A673 (cell line): ENCODE measurements around the gene OGFOD1. TPM values are rescaled to one million over a fixed set of nuclear protein-coding genes. Genes with fewer than 3 reads are reported as not detected.

Experiments used
- BruUV-seq: library from RNA; stranded (reverse); fragments of 400-500 nt; replicated peaks from 2 replicates; lab custom pipeline; 2021; lab: Mats Ljungman, UMichigan
- CTCF ChIA-PET: fragments of 300-600 bp; sonication (Branson Sonifier 250); formaldehyde crosslinking; loops from one replicate; lab custom pipeline; 2022; ENCODE audit warnings: antibody characterized with exemption; lab: Charles Lee
- POLR2A ChIA-PET: fragments of 300-600 bp; sonication (Branson Sonifier 250); formaldehyde crosslinking; loops from one replicate; lab custom pipeline; 2022; ENCODE audit warnings: antibody characterized with exemption; ENCODE audit not compliant: low non-redundant PET; lab: Charles Lee
- DNase-seq: peaks from one replicate; pipeline ENCODE4 v3.0.0-alpha.2; 2015; ENCODE audit warnings: low spot score
- H3K27ac ChIP-seq: fragments of 200-600 bp; sonication (generic); 2 replicates; pipeline ENCODE4 v1.5.1; 2016; ENCODE audit warnings: mixed run types, low read depth, mild to moderate bottlenecking, mixed read lengths, antibody characterized with exemption, low read length; ENCODE audit not compliant: poor library complexity, severe bottlenecking
- H3K27me3 ChIP-seq: fragments of 200-600 bp; sonication (generic); replicated peaks from 2 replicates; pipeline ENCODE4 v1.6.1; 2017; ENCODE audit warnings: mixed run types, low read depth, mild to moderate bottlenecking, mixed read lengths, antibody characterized with exemption, low read length; ENCODE audit not compliant: insufficient read depth, poor library complexity
- H3K36me3 ChIP-seq: fragments of 200-600 bp; sonication (generic); 2 replicates; pipeline ENCODE4 v1.6.1; 2016; ENCODE audit warnings: mixed run types, mild to moderate bottlenecking, mixed read lengths, antibody characterized with exemption, low read length; ENCODE audit not compliant: insufficient read depth, poor library complexity, severe bottlenecking
- H3K4me1 ChIP-seq: fragments of 200-600 bp; sonication (generic); 2 replicates; pipeline ENCODE4 v1.6.1; 2017; ENCODE audit warnings: mixed run types, mild to moderate bottlenecking, mixed read lengths, antibody characterized with exemption, low read length; ENCODE audit not compliant: insufficient read depth, poor library complexity, severe bottlenecking
- H3K4me3 ChIP-seq: fragments of 200-600 bp; sonication (generic); 2 replicates; pipeline ENCODE4 v1.5.1; 2016; ENCODE audit warnings: low read depth, mixed run types, mild to moderate bottlenecking, mixed read lengths, low read length; ENCODE audit not compliant: poor library complexity, severe bottlenecking
- H3K9me3 ChIP-seq: fragments of 200-600 bp; sonication (generic); 2 replicates; pipeline ENCODE4 v1.6.1; 2016; ENCODE audit warnings: mixed run types, low read depth, mild to moderate bottlenecking, mixed read lengths, antibody characterized with exemption, low read length; ENCODE audit not compliant: poor library complexity, severe bottlenecking
- EZH2 ChIP-seq: fragments of 200-600 bp; sonication (generic); IDR thresholded peaks from 2 replicates; pipeline ENCODE4 v1.6.1; 2017; ENCODE audit warnings: borderline replicate concordance, low read depth, mild to moderate bottlenecking, mixed read lengths, antibody characterized with exemption, low read length; ENCODE audit not compliant: poor library complexity, severe bottlenecking
- intact Hi-C: fragments of 100-400 bp; cut with micrococcal nuclease; formaldehyde crosslinking; loops from one replicate; pipeline ENCODE4 v1.10.0; 2022; ENCODE audit not compliant: unreplicated experiment
- total RNA-seq: library from RNA; stranded (reverse); gene quantifications from 2 replicates; pipeline ENCODE4 v1.2.3, GENCODE V29; 2021
- TF ChIP-seq, protein P1 (sequence below): fragments of 300-800, 200-600 bp; sonication (generic); conservative IDR thresholded peaks from 2 replicates; pipeline ENCODE4 v1.5.1; 2017; ENCODE audit warnings: low read depth, mild to moderate bottlenecking, antibody characterized with exemption, low read length, moderate library complexity, mixed read lengths

Gene OGFOD1
- total RNA-seq, 1 experiment from 2014 or later: 78.1 TPM

DNA sequence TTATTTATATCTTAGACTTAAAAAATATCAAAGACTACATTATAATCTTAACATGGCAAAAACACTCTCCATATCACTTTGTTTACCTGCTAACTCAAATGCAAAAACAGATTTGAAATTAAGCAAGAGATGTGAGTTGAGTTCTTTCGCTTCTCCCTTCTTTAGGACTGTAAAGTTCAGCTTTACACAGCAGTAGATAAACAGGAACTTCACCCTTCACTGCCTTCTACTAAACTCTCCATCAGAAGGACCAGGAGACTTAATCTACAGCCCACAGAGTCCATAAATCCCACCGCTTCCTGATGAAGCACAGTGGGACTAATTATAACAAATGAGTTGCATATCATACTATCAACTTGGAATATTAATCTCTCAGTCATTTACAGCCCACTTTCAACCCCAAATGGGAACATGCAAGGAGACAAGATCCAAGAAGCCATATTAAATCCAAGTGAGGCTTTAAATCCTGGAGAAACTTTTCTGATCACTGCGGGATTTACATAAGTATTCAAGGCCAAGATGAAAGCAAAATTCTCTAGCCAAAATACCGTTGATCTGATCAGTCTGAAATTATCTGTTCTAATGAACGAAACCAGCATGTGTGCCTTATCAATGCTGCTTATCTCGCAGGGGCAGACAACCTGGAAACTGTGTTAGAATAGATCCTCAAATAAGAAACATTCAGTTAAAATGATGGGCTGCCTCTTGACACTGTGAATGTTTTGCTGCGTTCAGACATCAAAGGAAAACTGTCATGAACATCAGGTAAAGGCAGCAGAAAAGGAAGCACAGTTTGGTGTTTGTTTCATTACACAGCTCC is 27.6 kb upstream of the OGFOD1 start:
- TSS peak; percentile 47 for BruUV-seq
- ChIA-PET POLR2A (no interaction called here), CTCF (no interaction called here)
- intact Hi-C loops: no loop called here
- Histone ChIP-seq H3K9me3 (no peaks in the 10 kb centered on the region), H3K27ac (peak overlapping the region; percentile 90), H3K27me3 (no peaks in the 10 kb centered on the region), H3K4me3 (peak overlapping the region; percentile 93), H3K4me1 (peaks cover 24% of the 10 kb centered on the region), H3K36me3 (no peaks in the 10 kb centered on the region)
- no peak for TF ChIP-seq EZH2
- TF ChIP-seq, protein P1, sequence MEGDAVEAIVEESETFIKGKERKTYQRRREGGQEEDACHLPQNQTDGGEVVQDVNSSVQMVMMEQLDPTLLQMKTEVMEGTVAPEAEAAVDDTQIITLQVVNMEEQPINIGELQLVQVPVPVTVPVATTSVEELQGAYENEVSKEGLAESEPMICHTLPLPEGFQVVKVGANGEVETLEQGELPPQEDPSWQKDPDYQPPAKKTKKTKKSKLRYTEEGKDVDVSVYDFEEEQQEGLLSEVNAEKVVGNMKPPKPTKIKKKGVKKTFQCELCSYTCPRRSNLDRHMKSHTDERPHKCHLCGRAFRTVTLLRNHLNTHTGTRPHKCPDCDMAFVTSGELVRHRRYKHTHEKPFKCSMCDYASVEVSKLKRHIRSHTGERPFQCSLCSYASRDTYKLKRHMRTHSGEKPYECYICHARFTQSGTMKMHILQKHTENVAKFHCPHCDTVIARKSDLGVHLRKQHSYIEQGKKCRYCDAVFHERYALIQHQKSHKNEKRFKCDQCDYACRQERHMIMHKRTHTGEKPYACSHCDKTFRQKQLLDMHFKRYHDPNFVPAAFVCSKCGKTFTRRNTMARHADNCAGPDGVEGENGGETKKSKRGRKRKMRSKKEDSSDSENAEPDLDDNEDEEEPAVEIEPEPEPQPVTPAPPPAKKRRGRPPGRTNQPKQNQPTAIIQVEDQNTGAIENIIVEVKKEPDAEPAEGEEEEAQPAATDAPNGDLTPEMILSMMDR: no peak
- DNase-seq: no peak

DNA sequence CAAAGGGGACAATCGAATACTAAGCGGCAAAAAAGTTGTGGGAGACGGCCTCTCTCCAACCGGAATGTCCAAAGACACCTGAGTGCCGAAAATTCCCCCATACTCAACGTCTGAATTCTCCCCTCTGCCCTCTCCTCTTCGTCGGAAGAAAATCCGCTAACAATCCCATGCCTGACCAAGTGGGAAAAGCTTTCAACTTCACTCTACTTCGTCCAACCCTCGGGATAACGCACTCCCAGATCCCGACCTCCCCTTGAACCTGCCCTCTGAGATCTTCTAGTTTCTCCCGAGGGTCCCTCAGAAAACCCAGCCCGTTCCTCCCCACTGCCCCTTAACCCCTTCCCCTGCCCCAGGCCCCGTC is 27.0 kb upstream of the OGFOD1 start:
- no peaks in the 10 kb centered on the region for H3K36me3 ChIP-seq
- POLR2A ChIA-PET: no interaction called here
- intact Hi-C loops: no loop called here
- TF ChIP-seq, protein P1: no peak
- no peak for TF ChIP-seq EZH2
- peak overlapping the region; percentile 90 for H3K27ac ChIP-seq
- no peaks in the 10 kb centered on the region for H3K27me3 ChIP-seq
- CTCF ChIA-PET: no interaction called here
- no peaks in the 10 kb centered on the region for H3K9me3 ChIP-seq
- peaks cover 24% of the 10 kb centered on the region for H3K4me1 ChIP-seq
- DNase-seq: no peak
- no TSS peak for BruUV-seq
- H3K4me3 ChIP-seq: peak overlapping the region; percentile 93

DNA sequence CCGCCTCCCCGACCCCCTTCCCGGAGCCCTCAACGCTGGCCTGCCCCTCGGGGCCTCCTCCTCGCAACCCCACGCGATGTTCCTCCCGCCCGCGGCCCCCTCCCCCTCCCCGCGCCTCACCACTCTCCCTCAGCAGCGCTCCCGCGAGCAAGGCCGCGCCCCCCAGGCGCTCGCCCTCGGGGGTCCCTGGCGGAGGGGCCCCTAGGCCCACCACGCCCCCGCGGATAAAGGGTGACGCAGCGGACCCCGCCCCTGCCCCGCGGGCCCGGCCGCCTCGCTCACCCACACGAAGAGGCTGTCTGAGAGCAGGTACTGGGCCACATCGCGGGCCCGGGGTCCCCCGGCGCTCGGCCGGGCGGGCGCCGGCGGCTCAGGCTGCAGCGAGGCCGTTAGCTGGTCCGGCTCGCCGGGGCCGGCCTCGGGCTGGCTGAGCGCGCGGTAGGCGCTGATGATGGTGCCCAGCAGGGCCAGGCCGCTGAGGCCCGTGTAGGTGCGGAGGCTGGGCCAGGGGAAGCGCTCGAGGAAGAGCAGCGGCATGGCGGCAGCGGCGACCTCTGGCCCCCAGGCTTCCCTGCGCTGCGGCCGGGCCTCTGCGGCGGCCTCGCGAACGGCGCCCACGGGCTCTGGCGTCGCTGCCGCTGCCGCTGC is 26.4 kb upstream of the OGFOD1 start:
- H3K4me3 ChIP-seq: peak overlapping the region; percentile 93
- CTCF ChIA-PET: no interaction called here
- TF ChIP-seq EZH2: no peak
- TF ChIP-seq, protein P1: no peak
- POLR2A ChIA-PET: no interaction called here
- intact Hi-C loops: no loop called here
- H3K9me3 ChIP-seq: no peaks in the 10 kb centered on the region
- H3K4me1 ChIP-seq: peaks cover 24% of the 10 kb centered on the region
- DNase-seq: peak; percentile 54
- no peaks in the 10 kb centered on the region for H3K27me3 ChIP-seq
- H3K27ac ChIP-seq: peak overlapping the region; percentile 90
- no peaks in the 10 kb centered on the region for H3K36me3 ChIP-seq
- no TSS peak for BruUV-seq
